RWPE2 (cell line): ENCODE data around the gene MSI2.

Experiments used
- ATAC-seq: fragments of 200-7000 bp; cut with Tn5 transposase; 3 replicates; pipeline ENCODE4 v1.9.1; 2021; ENCODE audit warnings: low read depth
- DNase-seq: peaks from one replicate; pipeline ENCODE4 v3.0.0-alpha.2; 2020; ENCODE audit warnings: low spot score
- H3K27ac ChIP-seq: fragments of 450-650 bp; 2 replicates; pipeline ENCODE4 v1.5.1; 2017; ENCODE audit warnings: mild to moderate bottlenecking; ENCODE audit not compliant: poor library complexity, severe bottlenecking
- H3K27me3 ChIP-seq: fragments of 250-450 bp; sonication (Bioruptor Pico); 2 replicates; pipeline ENCODE4 v1.5.1; 2021; ENCODE audit warnings: mild to moderate bottlenecking, moderate library complexity; ENCODE audit not compliant: insufficient read depth, poor library complexity, severe bottlenecking
- H3K36me3 ChIP-seq: fragments of 250-450 bp; sonication (Bioruptor Pico); 2 replicates; pipeline ENCODE4 v1.5.1; 2020; ENCODE audit warnings: low read depth, mild to moderate bottlenecking, moderate library complexity
- H3K4me1 ChIP-seq: fragments of 250-450 bp; sonication (Bioruptor Pico); 2 replicates; pipeline ENCODE4 v1.5.1; 2021; ENCODE audit warnings: mild to moderate bottlenecking, moderate library complexity; ENCODE audit not compliant: insufficient read depth, poor library complexity, severe bottlenecking
- H3K4me3 ChIP-seq: fragments of 250-450 bp; sonication (Bioruptor Pico); 2 replicates; pipeline ENCODE4 v1.5.1; 2021; ENCODE audit warnings: mild to moderate bottlenecking, moderate library complexity; ENCODE audit not compliant: severe bottlenecking
- H3K9me3 ChIP-seq: fragments of 250-450 bp; sonication (Bioruptor Pico); 2 replicates; pipeline ENCODE4 v1.5.1; 2021; ENCODE audit warnings: mild to moderate bottlenecking, moderate library complexity; ENCODE audit not compliant: severe bottlenecking
- TF ChIP-seq, protein P1 (sequence below): fragments of 450-650 bp; IDR thresholded peaks from one replicate; pipeline ENCODE4 v1.5.1; 2017; ENCODE audit warnings: mild to moderate bottlenecking, moderate library complexity; ENCODE audit not compliant: poor library complexity, severe bottlenecking

The MSI2 gene

DNA sequence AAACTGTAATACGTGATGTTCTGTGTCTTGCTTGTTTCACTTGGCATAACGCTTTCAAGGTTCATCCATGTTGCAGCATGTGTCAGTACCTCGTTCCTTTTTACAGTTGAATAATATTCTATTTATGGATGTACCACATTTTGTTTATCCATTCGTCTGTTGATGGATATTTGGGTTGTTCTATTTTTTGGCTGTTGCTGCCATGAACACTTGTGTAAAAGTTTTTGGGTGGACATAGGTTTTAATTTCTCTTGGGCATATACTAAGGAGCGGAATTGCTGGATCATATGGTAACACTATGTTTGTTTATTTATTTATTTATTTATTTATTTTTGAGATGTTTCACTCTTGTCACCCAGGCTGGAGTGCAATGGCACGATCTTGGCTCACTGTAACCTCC, 137.0 kb downstream of the MSI2 start:
- DNase-seq, result no peak
- H3K27ac ChIP-seq, result no peak overlapping the region
- 0 out of 2 replicates have a peak, but pooled peaks cover 10% of the 10 kb centered on the region for H3K36me3 ChIP-seq
- TF ChIP-seq, protein P1, sequence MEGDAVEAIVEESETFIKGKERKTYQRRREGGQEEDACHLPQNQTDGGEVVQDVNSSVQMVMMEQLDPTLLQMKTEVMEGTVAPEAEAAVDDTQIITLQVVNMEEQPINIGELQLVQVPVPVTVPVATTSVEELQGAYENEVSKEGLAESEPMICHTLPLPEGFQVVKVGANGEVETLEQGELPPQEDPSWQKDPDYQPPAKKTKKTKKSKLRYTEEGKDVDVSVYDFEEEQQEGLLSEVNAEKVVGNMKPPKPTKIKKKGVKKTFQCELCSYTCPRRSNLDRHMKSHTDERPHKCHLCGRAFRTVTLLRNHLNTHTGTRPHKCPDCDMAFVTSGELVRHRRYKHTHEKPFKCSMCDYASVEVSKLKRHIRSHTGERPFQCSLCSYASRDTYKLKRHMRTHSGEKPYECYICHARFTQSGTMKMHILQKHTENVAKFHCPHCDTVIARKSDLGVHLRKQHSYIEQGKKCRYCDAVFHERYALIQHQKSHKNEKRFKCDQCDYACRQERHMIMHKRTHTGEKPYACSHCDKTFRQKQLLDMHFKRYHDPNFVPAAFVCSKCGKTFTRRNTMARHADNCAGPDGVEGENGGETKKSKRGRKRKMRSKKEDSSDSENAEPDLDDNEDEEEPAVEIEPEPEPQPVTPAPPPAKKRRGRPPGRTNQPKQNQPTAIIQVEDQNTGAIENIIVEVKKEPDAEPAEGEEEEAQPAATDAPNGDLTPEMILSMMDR, result no peak
- peaks cover 8% of the 10 kb centered on the region for H3K9me3 ChIP-seq
- H3K4me3 ChIP-seq, result no peak overlapping the region
- no peaks in the 10 kb centered on the region for H3K27me3 ChIP-seq
- ATAC-seq, result no peak
- no peaks in the 10 kb centered on the region for H3K4me1 ChIP-seq

DNA sequence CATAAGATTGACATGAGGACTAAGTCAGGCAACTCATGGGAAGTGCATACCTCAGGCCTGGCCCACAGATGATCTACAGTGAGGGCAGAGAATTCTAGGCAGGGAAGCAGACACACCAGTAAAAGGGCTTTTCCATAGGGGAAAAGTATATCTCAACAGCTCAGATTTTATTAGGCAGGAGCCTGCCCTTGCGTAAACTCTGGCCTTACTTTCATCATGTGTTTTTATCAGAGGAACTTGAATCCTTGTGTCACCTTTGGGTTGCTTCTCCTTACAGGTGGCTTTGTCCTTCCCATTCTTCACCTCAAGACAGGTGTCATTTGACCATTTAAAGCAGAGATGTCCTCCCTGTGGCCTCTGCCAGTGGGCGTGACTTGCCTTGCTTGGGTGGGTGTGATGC, 138.1 kb downstream of the MSI2 start:
- Histone ChIP-seq H3K36me3 (0 out of 2 replicates have a peak, but pooled peaks cover 10% of the 10 kb centered on the region), H3K4me1 (no peaks in the 10 kb centered on the region), H3K27ac (no peak overlapping the region), H3K4me3 (no peak overlapping the region), H3K27me3 (no peaks in the 10 kb centered on the region), H3K9me3 (peaks cover 8% of the 10 kb centered on the region)
- ATAC-seq, result no peak
- TF ChIP-seq, protein P1, result no peak
- DNase-seq, result no peak

DNA sequence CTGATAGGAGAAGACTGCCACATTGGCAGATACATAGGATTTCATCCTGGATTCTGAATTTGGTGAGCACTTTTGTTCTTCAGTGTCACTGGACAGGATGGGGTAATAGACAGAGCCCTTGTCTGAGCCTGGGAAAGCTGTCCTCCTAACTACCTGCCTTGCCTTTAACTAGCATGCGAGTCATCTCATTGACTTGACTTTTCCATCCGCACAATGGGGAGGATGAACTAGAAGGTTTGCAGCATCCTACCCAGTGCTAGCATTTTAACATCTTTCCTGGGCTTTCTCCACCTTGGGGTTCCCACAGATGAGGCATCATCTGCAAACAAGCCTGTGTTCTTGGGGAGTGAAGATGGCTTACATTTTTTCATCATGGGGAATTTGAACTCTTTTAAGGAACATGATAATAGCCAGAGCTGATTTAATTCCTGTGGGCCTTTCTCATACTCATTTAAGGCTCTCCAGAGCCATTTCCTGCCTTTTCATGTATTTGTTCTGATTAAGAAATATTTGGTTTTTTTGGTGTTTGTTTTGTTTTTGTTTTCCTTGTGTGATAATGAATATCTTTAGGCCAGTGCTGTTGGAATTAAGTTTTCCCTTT, 139.5 kb downstream of the MSI2 start:
- no peak for DNase-seq
- no peak overlapping the region for H3K4me3 ChIP-seq
- H3K27ac ChIP-seq, result no peak overlapping the region
- no peak for ATAC-seq
- 0 out of 2 replicates have a peak, but pooled peaks cover 10% of the 10 kb centered on the region for H3K36me3 ChIP-seq
- H3K27me3 ChIP-seq, result no peaks in the 10 kb centered on the region
- TF ChIP-seq, protein P1, result no peak
- H3K9me3 ChIP-seq, result peaks cover 8% of the 10 kb centered on the region
- H3K4me1 ChIP-seq, result peaks cover 6% of the 10 kb centered on the region

DNA sequence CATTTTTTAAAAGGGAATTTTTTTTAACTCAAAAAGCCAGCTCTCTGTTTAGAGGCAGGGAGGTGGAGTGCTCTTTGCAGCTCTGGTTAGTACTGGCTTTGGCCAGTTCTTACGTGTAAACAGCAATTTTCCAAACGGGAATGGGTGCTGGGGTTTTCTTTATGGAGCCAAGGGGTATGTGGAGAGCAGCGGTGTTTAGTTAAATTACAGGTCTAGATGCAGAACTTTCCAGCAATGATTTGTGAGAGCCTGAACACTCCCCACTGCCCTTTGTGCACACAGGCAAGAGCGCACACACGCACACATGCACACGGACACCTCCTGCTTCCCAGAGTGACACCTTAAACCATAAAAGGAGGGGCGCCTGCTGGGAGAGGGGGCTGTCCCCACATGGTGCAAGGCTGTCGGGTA, 140.2 kb downstream of the MSI2 start:
- TF ChIP-seq, protein P1, result no peak
- H3K4me3 ChIP-seq, result no peak overlapping the region
- no peaks in the 10 kb centered on the region for H3K27me3 ChIP-seq
- H3K36me3 ChIP-seq, result peaks cover 15% of the 10 kb centered on the region; the same call in 1 of the 2 replicates
- no peak overlapping the region for H3K27ac ChIP-seq
- H3K4me1 ChIP-seq, result peaks cover 6% of the 10 kb centered on the region
- H3K9me3 ChIP-seq, result peaks cover 8% of the 10 kb centered on the region
- no peak for DNase-seq
- ATAC-seq, result no peak

DNA sequence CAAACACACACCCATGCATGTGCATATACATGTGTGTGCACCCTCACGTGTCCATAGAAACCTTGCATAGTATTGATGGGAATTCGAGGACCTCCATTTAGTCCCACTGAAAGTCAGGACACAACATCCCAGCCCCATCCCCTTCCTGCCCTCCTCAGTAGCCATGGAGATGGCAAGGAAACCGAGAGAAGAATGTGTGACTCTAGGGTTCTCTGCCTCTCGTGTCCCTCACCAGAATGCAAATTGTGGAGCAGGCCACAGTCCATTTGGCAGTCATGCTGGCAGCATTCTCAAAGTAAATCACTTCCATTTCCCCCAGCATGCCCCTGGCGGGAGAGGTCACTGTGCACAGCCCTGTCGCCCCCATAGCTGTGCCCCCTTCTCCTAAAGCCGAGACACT, 141.1 kb downstream of the MSI2 start:
- H3K36me3 ChIP-seq, result peaks cover 15% of the 10 kb centered on the region; the same call in 1 of the 2 replicates
- no peak for ATAC-seq
- no peak for DNase-seq
- peaks cover 6% of the 10 kb centered on the region for H3K4me1 ChIP-seq
- H3K27ac ChIP-seq, result no peak overlapping the region
- H3K27me3 ChIP-seq, result no peaks in the 10 kb centered on the region
- peaks cover 8% of the 10 kb centered on the region for H3K9me3 ChIP-seq
- TF ChIP-seq, protein P1, result no peak
- no peak overlapping the region for H3K4me3 ChIP-seq
